Measurements from ENCODE around the gene PHIP. TPM values are rescaled to one million over a fixed set of nuclear protein-coding genes. Genes with fewer than 3 reads are reported as not detected.

The PHIP gene
- polyA plus RNA-seq, 3 donors from 2014 or later, result 4.1 to 12.8 (median 5.7) TPM

- H3K4me1 Mint-ChIP-seq, result peaks cover 4 to 26% of the 10 kb centered on the region in 2 donors
- H3K36me3 Mint-ChIP-seq, result peaks cover 4 to 16% (median 8%) of the 10 kb centered on the region in 3 donors
- no peaks in the 10 kb centered on the region for H3K9me3 Mint-ChIP-seq
- no peaks in the 10 kb centered on the region for H3K27me3 Mint-ChIP-seq (ENCODE audit: low read depth in 3 of 3)
- H3K4me3 Mint-ChIP-seq, result no peak overlapping the region
- no peak for DNase-seq
- H3K27ac Mint-ChIP-seq, result no peak overlapping the region
Measured at GRCh38 chr6:79062708-79063107, 15.3 kb downstream of the PHIP start.

- H3K36me3 Mint-ChIP-seq, result peaks cover 9 to 39% (median 15%) of the 10 kb centered on the region in 3 donors
- no peak for DNase-seq
- H3K4me3 Mint-ChIP-seq, result no peak overlapping the region
- H3K4me1 Mint-ChIP-seq, result peaks cover 6 to 21% of the 10 kb centered on the region in 2 donors
- H3K27me3 Mint-ChIP-seq (ENCODE audit: low read depth in 3 of 3), result peaks cover 0 to 3% (median 0%) of the 10 kb centered on the region in 3 donors
- no peak overlapping the region for H3K27ac Mint-ChIP-seq
- no peaks in the 10 kb centered on the region for H3K9me3 Mint-ChIP-seq
Measured at GRCh38 chr6:79057746-79058145, 20.3 kb downstream of the PHIP start.

- Mint-ChIP-seq H3K27ac (peak overlapping the region in 4 of 6 donors; percentile 6 to 49 (median 34)), H3K36me3 (peaks cover 23 to 50% (median 25%) of the 10 kb centered on the region in 3 donors), H3K27me3 (ENCODE audit: low read depth in 3 of 3) (peaks cover 0 to 3% (median 0%) of the 10 kb centered on the region in 3 donors), H3K4me1 (peaks cover 6 to 21% of the 10 kb centered on the region in 2 donors), H3K9me3 (no peaks in the 10 kb centered on the region), H3K4me3 (no peak overlapping the region)
- DNase-seq, result no peak
Measured at GRCh38 chr6:79056226-79056625, 21.8 kb downstream of the PHIP start.

GRCh38 chr6:79048611-79049010 lies 29.4 kb downstream of the PHIP start:
- Mint-ChIP-seq H3K36me3 (peaks cover 21 to 27% (median 22%) of the 10 kb centered on the region in 3 donors), H3K9me3 (no peaks in the 10 kb centered on the region), H3K27me3 (ENCODE audit: low read depth in 3 of 3) (no peaks in the 10 kb centered on the region), H3K4me3 (no peak overlapping the region), H3K4me1 (peaks cover 6 to 38% of the 10 kb centered on the region in 2 donors), H3K27ac (no peak overlapping the region)
- DNase-seq, result no peak

GRCh38 chr6:79047072-79047471 lies 31.0 kb downstream of the PHIP start:
- Mint-ChIP-seq H3K4me3 (no peak overlapping the region), H3K4me1 (peaks cover 11 to 48% of the 10 kb centered on the region in 2 donors), H3K27ac (no peak overlapping the region), H3K9me3 (no peaks in the 10 kb centered on the region), H3K27me3 (ENCODE audit: low read depth in 3 of 3) (no peaks in the 10 kb centered on the region), H3K36me3 (peaks cover 12 to 18% (median 14%) of the 10 kb centered on the region in 3 donors)
- no peak for DNase-seq

- peaks cover 14 to 49% of the 10 kb centered on the region in 2 donors for H3K4me1 Mint-ChIP-seq
- H3K4me3 Mint-ChIP-seq, result no peak overlapping the region
- no peaks in the 10 kb centered on the region for H3K9me3 Mint-ChIP-seq
Measured at GRCh38 chr6:79045966-79046365, 32.1 kb downstream of the PHIP start.

DNA sequence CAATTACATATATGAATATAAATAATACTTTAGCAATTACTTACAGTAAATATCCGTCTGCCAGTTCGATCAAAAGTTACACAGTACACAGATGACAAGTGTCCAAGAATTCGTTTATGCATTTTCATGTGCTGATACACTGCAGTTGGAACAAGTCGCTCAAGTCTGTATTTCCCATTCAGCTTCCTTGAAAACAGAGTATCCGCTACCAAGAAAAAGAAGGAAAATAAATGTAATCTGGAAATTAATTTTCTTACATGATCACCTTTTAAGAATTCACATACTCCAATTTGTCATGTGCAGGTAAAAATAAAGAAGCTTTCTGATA lies 35.3 kb downstream of the PHIP start:
- no peak for DNase-seq
- H3K4me1 Mint-ChIP-seq, result peaks cover 21 to 71% of the 10 kb centered on the region in 2 donors
- H3K36me3 Mint-ChIP-seq, result peaks cover 7 to 19% (median 9%) of the 10 kb centered on the region in 3 donors
- H3K9me3 Mint-ChIP-seq, result no peaks in the 10 kb centered on the region
- H3K27me3 Mint-ChIP-seq (ENCODE audit: low read depth in 3 of 3), result peaks cover 0 to 2% (median 0%) of the 10 kb centered on the region in 3 donors
- H3K27ac Mint-ChIP-seq, result no peak overlapping the region
- no peak overlapping the region for H3K4me3 Mint-ChIP-seq

More at GRCh38 chr6:79045966-79046365, 32.1 kb downstream of the PHIP start:
- no peak for DNase-seq
- H3K27me3 Mint-ChIP-seq (ENCODE audit: low read depth in 3 of 3), result no peaks in the 10 kb centered on the region
- peak overlapping the region in 2 of 6 donors; percentile 24 to 26 for H3K27ac Mint-ChIP-seq
- peaks cover 4 to 11% (median 9%) of the 10 kb centered on the region in 3 donors for H3K36me3 Mint-ChIP-seq

DNA sequence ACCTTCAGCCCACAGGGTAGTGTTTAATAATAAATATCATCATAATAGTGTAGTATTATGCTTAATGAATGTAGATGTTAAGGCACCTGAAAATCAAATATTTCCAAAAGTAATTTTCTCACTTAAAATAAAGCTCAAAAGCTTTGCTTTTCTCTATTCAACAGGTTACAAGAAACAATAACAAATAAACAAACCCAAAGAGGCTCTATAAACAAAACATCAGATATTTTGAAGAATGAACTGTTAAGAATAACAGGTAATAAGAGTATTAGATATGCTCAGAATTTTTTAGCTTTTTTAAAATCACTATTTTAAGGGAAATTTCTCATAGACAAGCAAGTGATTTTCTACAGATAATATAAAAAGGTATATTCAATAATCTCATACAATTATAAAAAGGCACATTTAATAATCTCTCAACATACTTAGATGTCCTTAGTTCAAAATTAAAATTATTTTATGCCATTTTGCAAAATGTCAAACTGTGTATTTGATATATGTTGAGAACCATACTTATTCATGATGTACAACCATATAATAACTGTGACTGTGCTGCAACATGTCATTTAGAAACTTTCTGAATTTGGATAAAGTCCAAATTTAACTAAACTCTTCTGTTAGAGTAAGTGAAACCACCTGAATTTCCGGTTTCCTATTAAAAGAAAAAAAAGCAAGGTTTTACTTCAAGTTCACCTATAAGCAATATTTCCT lies 35.8 kb downstream of the PHIP start:
- Mint-ChIP-seq H3K4me1 (peaks cover 22 to 72% of the 10 kb centered on the region in 2 donors), H3K4me3 (no peak overlapping the region), H3K27ac (no peak overlapping the region), H3K9me3 (no peaks in the 10 kb centered on the region), H3K36me3 (peaks cover 7 to 22% (median 9%) of the 10 kb centered on the region in 3 donors), H3K27me3 (ENCODE audit: low read depth in 3 of 3) (peaks cover 0 to 2% (median 0%) of the 10 kb centered on the region in 3 donors)
- no peak for DNase-seq

- peaks cover 0 to 2% (median 0%) of the 10 kb centered on the region in 3 donors for H3K27me3 Mint-ChIP-seq (ENCODE audit: low read depth in 3 of 3)
- no peak overlapping the region for H3K4me3 Mint-ChIP-seq
- H3K36me3 Mint-ChIP-seq, result peaks cover 7 to 29% (median 11%) of the 10 kb centered on the region in 3 donors
- H3K4me1 Mint-ChIP-seq, result peaks cover 26 to 67% of the 10 kb centered on the region in 2 donors
- DNase-seq, result no peak
- H3K27ac Mint-ChIP-seq, result no peak overlapping the region
- no peaks in the 10 kb centered on the region for H3K9me3 Mint-ChIP-seq
Measured at GRCh38 chr6:79040083-79040482, 38.0 kb downstream of the PHIP start.

DNA sequence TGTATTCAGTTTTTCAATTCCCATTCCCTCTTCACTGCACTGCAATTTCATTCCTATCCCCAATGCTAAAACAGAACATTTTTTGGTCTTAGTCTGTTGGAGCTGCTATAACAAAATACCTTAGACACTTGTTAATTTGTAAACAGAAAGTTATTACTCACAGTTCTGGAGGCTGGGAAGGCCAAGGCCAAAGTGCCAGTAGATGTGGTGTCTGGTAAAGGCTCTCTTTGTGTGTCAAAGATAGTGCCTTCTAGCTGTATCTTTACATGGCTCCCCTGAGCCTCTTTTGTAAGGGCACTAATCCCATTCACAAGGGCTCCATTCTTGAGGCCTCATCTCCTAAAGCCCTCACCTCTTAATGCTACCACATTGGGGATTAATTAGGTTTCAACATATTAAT lies 40.0 kb downstream of the PHIP start:
- Mint-ChIP-seq H3K9me3 (no peaks in the 10 kb centered on the region), H3K27me3 (ENCODE audit: low read depth in 3 of 3) (peaks cover 0 to 2% (median 0%) of the 10 kb centered on the region in 3 donors), H3K27ac (peak overlapping the region in 1 of 6 donors; percentile 40), H3K4me3 (no peak overlapping the region), H3K36me3 (peaks cover 7 to 25% (median 11%) of the 10 kb centered on the region in 3 donors), H3K4me1 (peaks cover 32 to 70% of the 10 kb centered on the region in 2 donors)
- DNase-seq, result no peak

- Mint-ChIP-seq H3K27ac (peak overlapping the region in 4 of 6 donors; percentile 1 to 38 (median 4)), H3K36me3 (peaks cover 7 to 26% (median 11%) of the 10 kb centered on the region in 3 donors), H3K4me1 (peaks cover 40 to 79% of the 10 kb centered on the region in 2 donors), H3K9me3 (no peaks in the 10 kb centered on the region), H3K27me3 (ENCODE audit: low read depth in 3 of 3) (peaks cover 0 to 2% (median 0%) of the 10 kb centered on the region in 3 donors), H3K4me3 (no peak overlapping the region)
- DNase-seq, result no peak
Measured at GRCh38 chr6:79034865-79035264, 43.2 kb downstream of the PHIP start.

GRCh38 chr6:79033279-79033678 lies 44.8 kb downstream of the PHIP start:
- H3K36me3 Mint-ChIP-seq, result peaks cover 0 to 20% (median 3%) of the 10 kb centered on the region in 3 donors
- H3K27me3 Mint-ChIP-seq (ENCODE audit: low read depth in 3 of 3), result no peaks in the 10 kb centered on the region
- no peak overlapping the region for H3K4me3 Mint-ChIP-seq
- peak overlapping the region in 1 of 6 donors; percentile 25 for H3K27ac Mint-ChIP-seq
- DNase-seq, result no peak
- peaks cover 40 to 81% of the 10 kb centered on the region in 2 donors for H3K4me1 Mint-ChIP-seq
- no peaks in the 10 kb centered on the region for H3K9me3 Mint-ChIP-seq

GRCh38 chr6:79031821-79032590 lies 46.0 kb downstream of the PHIP start:
- peaks cover 0 to 13% (median under 1%) of the 10 kb centered on the region in 3 donors for H3K36me3 Mint-ChIP-seq
- H3K4me1 Mint-ChIP-seq, result peaks cover 41 to 82% of the 10 kb centered on the region in 2 donors
- no peaks in the 10 kb centered on the region for H3K27me3 Mint-ChIP-seq (ENCODE audit: low read depth in 3 of 3)
- no peak overlapping the region for H3K4me3 Mint-ChIP-seq
- no peak for DNase-seq
- no peaks in the 10 kb centered on the region for H3K9me3 Mint-ChIP-seq
- H3K27ac Mint-ChIP-seq, result peak overlapping the region in 1 of 6 donors; percentile 9

GRCh38 chr6:79030511-79030910 lies 47.5 kb downstream of the PHIP start:
- Mint-ChIP-seq H3K9me3 (no peaks in the 10 kb centered on the region), H3K27ac (peak overlapping the region in 2 of 6 donors; percentile 11 to 70), H3K4me1 (peaks cover 39 to 86% of the 10 kb centered on the region in 2 donors), H3K4me3 (no peak overlapping the region), H3K36me3 (peaks cover 0 to 9% (median 0%) of the 10 kb centered on the region in 3 donors), H3K27me3 (ENCODE audit: low read depth in 3 of 3) (no peaks in the 10 kb centered on the region)
- no peak for DNase-seq
